HepG2 (cell line): Measurements from ENCODE around the gene SYNPO. TPM values are rescaled to one million over a fixed set of nuclear protein-coding genes. Genes with fewer than 3 reads are reported as not detected.

Experiments used
- BORCS8-MEF2B ChIP-seq: sonication (generic); formaldehyde crosslinking; IDR thresholded peaks from 2 replicates; pipeline ENCODE4 v1.8.0; 2022; ENCODE audit warnings: mild to moderate bottlenecking, missing genetic modification reagents
- GATAD1 ChIP-seq: IDR thresholded peaks from 2 replicates; pipeline ENCODE4 v1.6.1; 2016; ENCODE audit warnings: missing genetic modification reagents, missing compliant biosample characterization
- NFKBIZ ChIP-seq: IDR thresholded peaks from 2 replicates; pipeline ENCODE4 v1.6.1; 2018; ENCODE audit warnings: missing genetic modification reagents, missing compliant biosample characterization
- RBFOX2 ChIP-seq: fragments of 200-400 bp; formaldehyde crosslinking; IDR thresholded peaks from 2 replicates; pipeline ENCODE4 v1.6.1; 2017; ENCODE audit warnings: low read depth, mild to moderate bottlenecking, low read length
- ZSCAN29 ChIP-seq: sonication (generic); formaldehyde crosslinking; conservative IDR thresholded peaks from 2 replicates; pipeline ENCODE4 v1.4.0; 2020; ENCODE audit warnings: mild to moderate bottlenecking, missing genetic modification reagents
- polyA plus RNA-seq, 8 experiments: library from polyadenylated mRNA; depleted of rRNA in 3 of 8; stranded (reverse) in 7 of 8; unstranded in 1 of 8; fragments of >200 nt; fragmentation: Illumina TruSeq in 4 of 8; extraction: Trizol in 4 of 8; gene quantifications; 2 replicates each; pipeline versions ENCODE4 v1.2.1 to v1.2.3, GENCODE V29; 2011 to 2016; ENCODE audit warnings: low read depth in 4 of 8, missing spikeins in 1 of 8, mixed read lengths in 1 of 8; ENCODE audit not compliant: insufficient read depth in 1 of 8
- total RNA-seq, 5 experiments: library from RNA; depleted of rRNA; stranded (reverse); fragments of >200 nt; fragmentation: Illumina TruSeq; extraction: Trizol; gene quantifications; 2 replicates each; pipeline ENCODE4 v1.2.3, GENCODE V29; 2016; ENCODE audit warnings: low read depth in 1 of 5
- TF ChIP-seq, protein P1 (sequence below): sonication (generic); formaldehyde crosslinking; IDR thresholded peaks from 2 replicates; pipeline ENCODE4 v1.9.0; 2021; ENCODE audit warnings: mild to moderate bottlenecking, missing genetic modification reagents

The SYNPO gene
- total and polyA plus RNA-seq, 2 of the 13 experiments (the other 11 are each of a cell fraction or from before 2014, with no cell fraction given), result 0.09 to 0.30 TPM

GRCh38 chr5:150656191-150657132 is 16.0 kb downstream of the SYNPO start (continued):
- TF ChIP-seq, protein P1, sequence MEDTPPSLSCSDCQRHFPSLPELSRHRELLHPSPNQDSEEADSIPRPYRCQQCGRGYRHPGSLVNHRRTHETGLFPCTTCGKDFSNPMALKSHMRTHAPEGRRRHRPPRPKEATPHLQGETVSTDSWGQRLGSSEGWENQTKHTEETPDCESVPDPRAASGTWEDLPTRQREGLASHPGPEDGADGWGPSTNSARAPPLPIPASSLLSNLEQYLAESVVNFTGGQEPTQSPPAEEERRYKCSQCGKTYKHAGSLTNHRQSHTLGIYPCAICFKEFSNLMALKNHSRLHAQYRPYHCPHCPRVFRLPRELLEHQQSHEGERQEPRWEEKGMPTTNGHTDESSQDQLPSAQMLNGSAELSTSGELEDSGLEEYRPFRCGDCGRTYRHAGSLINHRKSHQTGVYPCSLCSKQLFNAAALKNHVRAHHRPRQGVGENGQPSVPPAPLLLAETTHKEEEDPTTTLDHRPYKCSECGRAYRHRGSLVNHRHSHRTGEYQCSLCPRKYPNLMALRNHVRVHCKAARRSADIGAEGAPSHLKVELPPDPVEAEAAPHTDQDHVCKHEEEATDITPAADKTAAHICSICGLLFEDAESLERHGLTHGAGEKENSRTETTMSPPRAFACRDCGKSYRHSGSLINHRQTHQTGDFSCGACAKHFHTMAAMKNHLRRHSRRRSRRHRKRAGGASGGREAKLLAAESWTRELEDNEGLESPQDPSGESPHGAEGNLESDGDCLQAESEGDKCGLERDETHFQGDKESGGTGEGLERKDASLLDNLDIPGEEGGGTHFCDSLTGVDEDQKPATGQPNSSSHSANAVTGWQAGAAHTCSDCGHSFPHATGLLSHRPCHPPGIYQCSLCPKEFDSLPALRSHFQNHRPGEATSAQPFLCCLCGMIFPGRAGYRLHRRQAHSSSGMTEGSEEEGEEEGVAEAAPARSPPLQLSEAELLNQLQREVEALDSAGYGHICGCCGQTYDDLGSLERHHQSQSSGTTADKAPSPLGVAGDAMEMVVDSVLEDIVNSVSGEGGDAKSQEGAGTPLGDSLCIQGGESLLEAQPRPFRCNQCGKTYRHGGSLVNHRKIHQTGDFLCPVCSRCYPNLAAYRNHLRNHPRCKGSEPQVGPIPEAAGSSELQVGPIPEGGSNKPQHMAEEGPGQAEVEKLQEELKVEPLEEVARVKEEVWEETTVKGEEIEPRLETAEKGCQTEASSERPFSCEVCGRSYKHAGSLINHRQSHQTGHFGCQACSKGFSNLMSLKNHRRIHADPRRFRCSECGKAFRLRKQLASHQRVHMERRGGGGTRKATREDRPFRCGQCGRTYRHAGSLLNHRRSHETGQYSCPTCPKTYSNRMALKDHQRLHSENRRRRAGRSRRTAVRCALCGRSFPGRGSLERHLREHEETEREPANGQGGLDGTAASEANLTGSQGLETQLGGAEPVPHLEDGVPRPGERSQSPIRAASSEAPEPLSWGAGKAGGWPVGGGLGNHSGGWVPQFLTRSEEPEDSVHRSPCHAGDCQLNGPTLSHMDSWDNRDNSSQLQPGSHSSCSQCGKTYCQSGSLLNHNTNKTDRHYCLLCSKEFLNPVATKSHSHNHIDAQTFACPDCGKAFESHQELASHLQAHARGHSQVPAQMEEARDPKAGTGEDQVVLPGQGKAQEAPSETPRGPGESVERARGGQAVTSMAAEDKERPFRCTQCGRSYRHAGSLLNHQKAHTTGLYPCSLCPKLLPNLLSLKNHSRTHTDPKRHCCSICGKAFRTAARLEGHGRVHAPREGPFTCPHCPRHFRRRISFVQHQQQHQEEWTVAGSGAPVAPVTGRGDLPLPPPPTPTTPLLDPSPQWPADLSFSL (CRISPR knock-in tag), result no peak
- TF ChIP-seq GATAD1 (CRISPR knock-in tag), result 0 out of 2 replicates have a peak, but pooled peaks have one; percentile 25
- TF ChIP-seq RBFOX2, result no peak
- TF ChIP-seq NFKBIZ (CRISPR knock-in tag), result no peak
- no peak for TF ChIP-seq ZSCAN29 (CRISPR knock-in tag)
- no peak; the same call in 1 of the 2 replicates for TF ChIP-seq BORCS8-MEF2B (CRISPR knock-in tag)
